HUES48 (cell line): ENCODE results near the gene NPAS3.

Experiments
- H3K27ac ChIP-seq: one replicate; pipeline ENCODE4 v1.7.0; 2013; ENCODE audit warnings: low read depth, low read length, inconsistent platforms
- H3K27me3 ChIP-seq: 2 replicates; pipeline ENCODE4 v1.6.1; 2013; ENCODE audit warnings: mild to moderate bottlenecking, low read length; ENCODE audit not compliant: control insufficient read depth, insufficient read depth
- H3K36me3 ChIP-seq: 2 replicates; pipeline ENCODE4 v1.6.1; 2013; ENCODE audit warnings: low read length; ENCODE audit not compliant: control insufficient read depth, insufficient read depth
- H3K4me1 ChIP-seq: 2 replicates; pipeline ENCODE4 v1.6.1; 2013; ENCODE audit warnings: mild to moderate bottlenecking, low read length; ENCODE audit not compliant: control insufficient read depth, insufficient read depth
- H3K4me3 ChIP-seq: 2 replicates; pipeline ENCODE4 v1.5.1; 2013; ENCODE audit warnings: mild to moderate bottlenecking, low read depth, low read length
- H3K9ac ChIP-seq: 2 replicates; pipeline ENCODE4 v1.6.1; 2013; ENCODE audit warnings: mild to moderate bottlenecking, low read depth, low read length, moderate library complexity
- H3K9me3 ChIP-seq: 2 replicates; pipeline ENCODE4 v1.6.1; 2013; ENCODE audit warnings: low read length; ENCODE audit not compliant: control insufficient read depth, insufficient read depth

Gene NPAS3

DNA sequence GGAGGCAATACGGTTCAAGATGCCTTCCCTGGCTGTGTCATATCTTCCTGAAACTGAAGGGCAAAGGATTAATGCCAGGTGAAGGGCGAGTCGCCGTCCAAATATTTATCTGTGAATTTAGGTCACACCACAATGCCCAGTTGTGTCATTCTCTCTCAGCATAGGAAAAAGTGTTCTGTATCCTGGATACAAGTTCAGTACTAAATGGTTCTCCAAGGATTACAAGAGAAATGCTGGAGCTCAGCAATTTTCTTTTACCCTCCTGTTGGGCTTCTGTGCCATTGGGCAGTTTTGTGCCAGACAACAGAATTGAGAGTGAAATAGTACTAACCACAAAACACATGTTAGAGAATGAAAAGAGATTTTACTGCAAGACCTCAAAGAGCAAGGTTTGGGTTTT, 518.3 kb downstream of the NPAS3 start:
- Histone ChIP-seq H3K4me1 (no peaks in the 10 kb centered on the region), H3K36me3 (no peaks in the 10 kb centered on the region), H3K9me3 (no peaks in the 10 kb centered on the region), H3K27ac (no peak overlapping the region), H3K27me3 (no peaks in the 10 kb centered on the region), H3K9ac (no peak overlapping the region), H3K4me3 (no peak overlapping the region)

DNA sequence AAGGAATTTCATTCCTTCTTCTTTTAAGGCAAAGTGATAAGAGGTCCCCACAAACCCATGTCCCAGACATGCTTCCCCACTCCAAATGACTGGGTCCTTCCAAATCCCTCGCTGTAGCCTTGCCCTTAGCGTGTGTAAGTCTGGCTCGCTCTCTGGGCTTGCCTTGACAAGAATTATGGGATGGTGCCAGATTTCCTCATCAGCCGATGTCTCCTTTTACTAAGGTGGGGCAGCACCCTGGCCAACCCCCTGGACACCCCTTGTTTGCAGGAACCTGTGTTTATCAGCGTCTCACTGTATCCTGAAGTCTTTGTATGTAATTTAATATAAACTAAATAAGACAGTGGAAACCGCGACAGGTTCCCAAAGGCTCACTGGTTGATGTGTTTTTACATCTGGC, 518.9 kb downstream of the NPAS3 start:
- H3K27me3 ChIP-seq, result no peaks in the 10 kb centered on the region
- no peaks in the 10 kb centered on the region for H3K9me3 ChIP-seq
- H3K27ac ChIP-seq, result no peak overlapping the region
- no peak overlapping the region for H3K4me3 ChIP-seq
- no peaks in the 10 kb centered on the region for H3K4me1 ChIP-seq
- no peaks in the 10 kb centered on the region for H3K36me3 ChIP-seq
- H3K9ac ChIP-seq, result no peak overlapping the region

DNA sequence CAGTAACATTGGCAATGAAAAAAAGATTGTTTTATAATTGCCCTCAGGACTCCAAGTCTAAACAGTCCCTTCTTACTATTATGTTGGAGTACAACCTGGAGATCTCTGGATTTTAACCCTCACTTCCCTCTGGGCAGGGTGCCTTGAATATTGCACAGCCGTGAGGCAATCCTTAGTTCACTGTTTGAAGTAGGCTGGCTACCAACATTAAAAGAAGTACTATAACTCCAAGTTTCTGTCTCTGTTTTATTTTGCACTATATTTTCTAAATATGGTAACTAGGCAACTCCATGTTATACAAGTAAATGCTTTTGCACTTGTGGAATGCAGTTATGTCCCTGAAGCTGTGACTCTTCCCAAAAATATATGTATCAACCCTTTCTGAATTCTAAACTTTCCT, 521.5 kb downstream of the NPAS3 start:
- Histone ChIP-seq H3K4me1 (no peaks in the 10 kb centered on the region), H3K9ac (no peak overlapping the region), H3K9me3 (no peaks in the 10 kb centered on the region), H3K27me3 (no peaks in the 10 kb centered on the region), H3K27ac (no peak overlapping the region), H3K36me3 (no peaks in the 10 kb centered on the region), H3K4me3 (no peak overlapping the region)

- Histone ChIP-seq H3K36me3 (no peaks in the 10 kb centered on the region), H3K27ac (no peak overlapping the region), H3K27me3 (no peaks in the 10 kb centered on the region), H3K4me1 (no peaks in the 10 kb centered on the region), H3K9ac (no peak overlapping the region), H3K9me3 (no peaks in the 10 kb centered on the region), H3K4me3 (no peak overlapping the region)
These were observed 522.4 kb downstream of the NPAS3 start for GRCh38 chr14:33461036-33461435.

DNA sequence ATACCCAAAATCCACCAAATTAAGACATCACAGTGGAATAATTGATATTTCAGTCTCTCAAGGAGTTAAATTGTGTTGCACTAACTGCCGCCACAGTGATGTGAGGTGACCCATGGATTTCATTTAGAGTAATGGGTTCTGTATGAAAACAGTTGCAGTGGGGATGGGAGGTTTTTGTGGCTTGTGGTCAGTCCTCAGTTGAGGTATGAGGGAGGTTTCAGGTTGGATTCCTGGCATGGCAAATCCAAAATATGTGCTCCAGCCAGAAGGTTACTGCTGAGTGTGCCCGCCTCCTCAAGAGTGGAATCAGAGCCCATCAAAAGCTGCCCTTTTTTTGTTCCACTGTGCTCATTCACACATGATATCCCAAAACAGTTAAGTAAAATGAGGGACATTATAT, 525.1 kb downstream of the NPAS3 start:
- no peak overlapping the region for H3K9ac ChIP-seq
- 0 out of 2 replicates have a peak, but pooled peaks cover 12% of the 10 kb centered on the region for H3K4me1 ChIP-seq
- H3K27me3 ChIP-seq, result no peaks in the 10 kb centered on the region
- H3K9me3 ChIP-seq, result no peaks in the 10 kb centered on the region
- H3K36me3 ChIP-seq, result no peaks in the 10 kb centered on the region
- H3K4me3 ChIP-seq, result no peak overlapping the region
- H3K27ac ChIP-seq, result no peak overlapping the region

DNA sequence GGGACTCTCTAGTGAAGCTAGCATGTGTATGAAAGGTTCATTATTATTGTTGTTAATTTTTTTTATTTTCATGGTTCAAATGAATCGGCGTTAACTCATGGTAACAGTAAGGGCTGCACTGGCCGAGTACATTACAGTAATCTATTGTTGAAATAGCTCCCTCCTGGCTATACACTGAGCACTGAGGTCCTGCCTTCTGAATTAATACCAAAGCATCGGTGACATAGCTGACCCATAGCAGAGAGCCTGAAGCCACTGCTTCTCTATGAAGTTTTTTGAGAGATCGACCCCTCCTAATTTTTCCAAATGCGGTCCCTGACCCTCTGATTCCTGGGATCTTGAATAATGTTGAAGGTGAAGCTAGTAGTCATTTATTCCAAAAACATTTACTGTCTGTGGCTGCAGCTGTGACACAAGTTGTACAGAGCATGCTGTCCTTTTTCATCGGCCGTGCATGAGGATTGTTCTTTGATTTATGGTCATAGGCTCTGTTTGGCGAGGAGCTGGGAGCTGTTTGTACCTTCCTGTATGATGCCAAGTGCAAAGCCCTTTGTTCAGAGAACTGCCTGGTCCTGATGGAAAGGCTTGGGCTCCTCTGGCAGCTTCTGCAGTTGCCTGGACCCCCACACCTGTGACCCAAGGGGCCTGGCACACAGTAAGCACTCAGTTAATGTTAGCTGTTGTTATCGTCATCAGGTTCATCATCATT, 525.7 kb downstream of the NPAS3 start:
- H3K4me3 ChIP-seq, result no peak overlapping the region
- no peaks in the 10 kb centered on the region for H3K36me3 ChIP-seq
- H3K4me1 ChIP-seq, result 0 out of 2 replicates have a peak, but pooled peaks cover 12% of the 10 kb centered on the region
- no peak overlapping the region for H3K9ac ChIP-seq
- no peaks in the 10 kb centered on the region for H3K9me3 ChIP-seq
- no peak overlapping the region for H3K27ac ChIP-seq
- no peaks in the 10 kb centered on the region for H3K27me3 ChIP-seq

GRCh38 chr14:33465846-33466700, 527.4 kb downstream of the NPAS3 start:
- H3K9ac ChIP-seq, result no peak overlapping the region
- no peaks in the 10 kb centered on the region for H3K27me3 ChIP-seq
- H3K4me3 ChIP-seq, result no peak overlapping the region
- 0 out of 2 replicates have a peak, but pooled peaks cover 12% of the 10 kb centered on the region for H3K4me1 ChIP-seq
- no peaks in the 10 kb centered on the region for H3K36me3 ChIP-seq
- H3K27ac ChIP-seq, result peak overlapping the region; percentile 67
- H3K9me3 ChIP-seq, result no peaks in the 10 kb centered on the region

GRCh38 chr14:33467971-33468370, 529.3 kb downstream of the NPAS3 start:
- no peaks in the 10 kb centered on the region for H3K36me3 ChIP-seq
- no peaks in the 10 kb centered on the region for H3K27me3 ChIP-seq
- no peak overlapping the region for H3K9ac ChIP-seq
- no peak overlapping the region for H3K27ac ChIP-seq
- 0 out of 2 replicates have a peak, but pooled peaks cover 12% of the 10 kb centered on the region for H3K4me1 ChIP-seq
- no peak overlapping the region for H3K4me3 ChIP-seq
- H3K9me3 ChIP-seq, result no peaks in the 10 kb centered on the region

GRCh38 chr14:33469898-33470297, 531.2 kb downstream of the NPAS3 start:
- Histone ChIP-seq H3K36me3 (no peaks in the 10 kb centered on the region), H3K4me3 (no peak overlapping the region), H3K27me3 (no peaks in the 10 kb centered on the region), H3K27ac (no peak overlapping the region), H3K9ac (no peak overlapping the region), H3K4me1 (peaks cover 13% of the 10 kb centered on the region; the same call in 1 of the 2 replicates), H3K9me3 (no peaks in the 10 kb centered on the region)

GRCh38 chr14:33471776-33472175, 533.1 kb downstream of the NPAS3 start:
- Histone ChIP-seq H3K9me3 (no peaks in the 10 kb centered on the region), H3K27me3 (no peaks in the 10 kb centered on the region), H3K4me1 (peaks cover 24% of the 10 kb centered on the region), H3K4me3 (no peak overlapping the region), H3K36me3 (no peaks in the 10 kb centered on the region), H3K9ac (no peak overlapping the region), H3K27ac (no peak overlapping the region)

GRCh38 chr14:33475623-33476022, 536.9 kb downstream of the NPAS3 start:
- H3K27me3 ChIP-seq, result no peaks in the 10 kb centered on the region
- H3K36me3 ChIP-seq, result no peaks in the 10 kb centered on the region
- H3K4me3 ChIP-seq, result no peak overlapping the region
- H3K4me1 ChIP-seq, result peaks cover 47% of the 10 kb centered on the region
- H3K27ac ChIP-seq, result peak overlapping the region; percentile 32
- no peaks in the 10 kb centered on the region for H3K9me3 ChIP-seq
- no peak overlapping the region for H3K9ac ChIP-seq
